ENCODE data around the gene XPC.

Gene XPC

GRCh38 chr3:14120111-14120920, 58.1 kb downstream of the XPC start:
- Histone ChIP-seq H2AFZ (ENCODE audit: low read depth, low read length) (no peak overlapping the region), H4K20me1 (ENCODE audit: insufficient read depth, low read length) (no peaks in the 10 kb centered on the region), H3K4me3 (ENCODE audit: low read length) (no peak overlapping the region), H3K79me2 (ENCODE audit: low read length) (peaks cover 87% of the 10 kb centered on the region), H3K4me1 (ENCODE audit: low read length) (peaks cover 14% of the 10 kb centered on the region), H3K4me2 (ENCODE audit: low read length) (no peak overlapping the region), H3K9ac (ENCODE audit: low read length) (no peak overlapping the region), H3K27me3 (ENCODE audit: low read depth, low read length) (no peaks in the 10 kb centered on the region), H3K9me3 (ENCODE audit: insufficient read depth, low read length) (no peaks in the 10 kb centered on the region), H3K27ac (ENCODE audit: low read length) (no peak overlapping the region), H3K36me3 (replicated peaks; ENCODE audit: low read depth, low read length) (peaks cover 63% of the 10 kb centered on the region)
- no peak for TF ChIP-seq EZH2phosphoT487 (IDR thresholded peaks at IDR 0.05; ENCODE audit: low read depth)
- TF ChIP-seq CTCF (IDR thresholded peaks at IDR 0.05; ENCODE audit: low read depth, low read length) = no peak

GRCh38 chr3:14119651-14120050, 58.8 kb downstream of the XPC start:
- no peak overlapping the region for H3K4me3 ChIP-seq (ENCODE audit: low read length)
- TF ChIP-seq CTCF (IDR thresholded peaks at IDR 0.05; ENCODE audit: low read depth, low read length) (no peak), EZH2phosphoT487 (IDR thresholded peaks at IDR 0.05; ENCODE audit: low read depth) (no peak)
- H3K9ac ChIP-seq (ENCODE audit: low read length) = no peak overlapping the region
- H2AFZ ChIP-seq (ENCODE audit: low read depth, low read length) = no peak overlapping the region
- peaks cover 69% of the 10 kb centered on the region for H3K36me3 ChIP-seq (replicated peaks; ENCODE audit: low read depth, low read length)
- H3K4me2 ChIP-seq (ENCODE audit: low read length) = no peak overlapping the region
- no peaks in the 10 kb centered on the region for H4K20me1 ChIP-seq (ENCODE audit: insufficient read depth, low read length)
- H3K79me2 ChIP-seq (ENCODE audit: low read length) = peaks cover 82% of the 10 kb centered on the region
- no peaks in the 10 kb centered on the region for H3K9me3 ChIP-seq (ENCODE audit: insufficient read depth, low read length)
- H3K27ac ChIP-seq (ENCODE audit: low read length) = no peak overlapping the region
- H3K4me1 ChIP-seq (ENCODE audit: low read length) = peaks cover 18% of the 10 kb centered on the region
- no peaks in the 10 kb centered on the region for H3K27me3 ChIP-seq (ENCODE audit: low read depth, low read length)

DNA sequence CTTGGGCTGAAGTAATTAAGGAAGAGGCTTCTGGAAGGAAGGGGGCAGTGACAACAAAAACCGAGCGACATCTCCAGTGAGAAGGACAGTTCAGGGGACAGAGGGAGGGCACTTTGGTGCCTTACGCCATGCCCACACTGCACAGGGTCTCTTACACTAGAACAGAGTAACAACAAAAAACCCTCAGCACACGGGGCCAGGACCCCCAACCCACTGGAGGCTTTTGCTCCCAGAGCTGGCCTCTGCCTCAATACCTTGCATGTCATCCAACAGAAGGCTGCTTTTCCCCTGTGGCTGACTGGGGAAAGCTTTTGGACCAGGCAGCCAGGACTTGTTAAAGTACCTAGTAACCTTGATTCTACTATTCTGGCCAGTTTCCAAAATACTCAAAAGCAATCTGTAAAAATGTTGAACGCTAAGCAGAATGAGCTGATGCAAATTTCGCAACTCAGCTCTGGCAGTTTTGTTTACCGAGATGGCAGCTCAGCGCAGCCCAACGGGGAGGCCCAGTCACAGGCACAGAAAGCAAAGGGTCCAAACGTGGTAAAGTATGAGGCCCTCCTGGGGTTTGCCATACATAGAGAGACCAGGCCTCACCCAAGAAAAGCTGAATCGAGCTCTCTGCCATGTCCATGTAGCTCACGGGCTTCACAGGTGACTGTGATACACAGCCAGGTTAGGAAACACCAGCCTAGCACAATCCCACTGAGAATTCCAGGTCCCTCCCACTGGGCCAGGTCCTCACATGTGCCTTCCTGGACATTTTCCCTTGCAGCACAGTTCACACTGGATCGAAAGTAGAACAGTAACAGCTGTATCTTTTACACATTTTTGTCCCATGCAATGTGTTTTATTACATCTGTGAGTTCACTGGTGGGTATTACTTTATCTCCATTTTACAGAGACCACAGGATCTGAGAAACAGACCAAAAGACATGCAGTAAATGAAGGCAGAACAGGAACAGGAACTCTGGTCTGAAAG, 59.7 kb downstream of the XPC start:
- no peak overlapping the region for H3K4me2 ChIP-seq (ENCODE audit: low read length)
- no peak overlapping the region for H3K27ac ChIP-seq (ENCODE audit: low read length)
- no peaks in the 10 kb centered on the region for H3K9me3 ChIP-seq (ENCODE audit: insufficient read depth, low read length)
- TF ChIP-seq EZH2phosphoT487 (IDR thresholded peaks at IDR 0.05; ENCODE audit: low read depth) (no peak), CTCF (IDR thresholded peaks at IDR 0.05; ENCODE audit: low read depth, low read length) (no peak)
- H3K9ac ChIP-seq (ENCODE audit: low read length) = no peak overlapping the region
- peaks cover 78% of the 10 kb centered on the region for H3K36me3 ChIP-seq (replicated peaks; ENCODE audit: low read depth, low read length)
- peaks cover 73% of the 10 kb centered on the region for H3K79me2 ChIP-seq (ENCODE audit: low read length)
- no peaks in the 10 kb centered on the region for H3K27me3 ChIP-seq (ENCODE audit: low read depth, low read length)
- no peak overlapping the region for H2AFZ ChIP-seq (ENCODE audit: low read depth, low read length)
- no peaks in the 10 kb centered on the region for H4K20me1 ChIP-seq (ENCODE audit: insufficient read depth, low read length)
- H3K4me3 ChIP-seq (ENCODE audit: low read length) = no peak overlapping the region
- peaks cover 27% of the 10 kb centered on the region for H3K4me1 ChIP-seq (ENCODE audit: low read length)

Data from OCI-LY3 (cell line).